ENCODE data around the gene FGD3.

The FGD3 gene

DNA sequence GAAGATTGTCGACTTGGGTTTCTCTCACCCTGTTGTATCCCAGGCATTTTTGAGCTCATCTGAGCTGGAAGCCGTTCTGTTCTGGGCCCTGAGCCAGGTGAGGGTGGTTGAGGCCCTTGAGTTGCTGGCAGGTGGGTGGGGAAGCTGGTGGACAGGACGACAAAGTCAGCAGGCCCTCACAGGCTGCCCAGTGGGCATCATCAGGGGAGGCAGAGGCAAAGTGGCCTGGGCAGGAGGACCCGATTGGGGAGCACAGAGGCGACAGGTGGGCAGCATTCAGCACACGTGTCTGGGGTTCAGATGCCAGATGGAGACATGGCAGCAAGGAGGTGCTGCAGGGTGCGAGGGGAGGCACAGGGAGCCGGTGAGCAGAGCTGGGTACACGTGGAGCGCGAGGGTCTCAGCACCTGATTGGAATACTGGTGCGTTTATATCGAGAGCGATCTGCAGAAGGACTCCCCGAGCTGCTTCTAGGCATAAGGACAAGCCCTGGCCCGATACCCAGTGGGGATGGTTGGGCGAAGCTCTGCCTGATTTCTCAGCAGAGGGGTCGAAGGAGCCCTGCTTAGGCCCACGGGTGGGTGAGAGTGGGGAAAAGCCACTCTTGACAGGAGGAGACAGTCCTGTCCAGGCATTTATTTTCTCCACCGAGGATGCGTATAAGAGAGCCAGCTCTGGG lies 62.2 kb downstream of the FGD3 start:
- no peaks in the 10 kb centered on the region for H3K36me3 ChIP-seq (ENCODE audit: low read length)
- no peak overlapping the region for H2AFZ ChIP-seq (ENCODE audit: low read depth, low read length, severe bottlenecking)
- no peak overlapping the region for H3K27ac ChIP-seq (ENCODE audit: low read depth, low read length)
- H4K20me1 ChIP-seq (ENCODE audit: low read depth, low read length), result no peaks in the 10 kb centered on the region
- H3K9ac ChIP-seq (ENCODE audit: low read length), result no peak overlapping the region
- no peak overlapping the region for H3K4me3 ChIP-seq (ENCODE audit: insufficient read depth, low read length, poor library complexity, severe bottlenecking)
- no peaks in the 10 kb centered on the region for H3K9me2 ChIP-seq (replicated peaks; ENCODE audit: insufficient read depth, low read length)
- no peaks in the 10 kb centered on the region for H3K79me2 ChIP-seq (ENCODE audit: insufficient read depth, low read length)
- H3K27me3 ChIP-seq (ENCODE audit: low read length), result no peaks in the 10 kb centered on the region
- TF ChIP-seq EZH2phosphoT487 (conservative IDR thresholded peaks at IDR 0.05; ENCODE audit: low read length), result no peak
- TF ChIP-seq, protein P1, sequence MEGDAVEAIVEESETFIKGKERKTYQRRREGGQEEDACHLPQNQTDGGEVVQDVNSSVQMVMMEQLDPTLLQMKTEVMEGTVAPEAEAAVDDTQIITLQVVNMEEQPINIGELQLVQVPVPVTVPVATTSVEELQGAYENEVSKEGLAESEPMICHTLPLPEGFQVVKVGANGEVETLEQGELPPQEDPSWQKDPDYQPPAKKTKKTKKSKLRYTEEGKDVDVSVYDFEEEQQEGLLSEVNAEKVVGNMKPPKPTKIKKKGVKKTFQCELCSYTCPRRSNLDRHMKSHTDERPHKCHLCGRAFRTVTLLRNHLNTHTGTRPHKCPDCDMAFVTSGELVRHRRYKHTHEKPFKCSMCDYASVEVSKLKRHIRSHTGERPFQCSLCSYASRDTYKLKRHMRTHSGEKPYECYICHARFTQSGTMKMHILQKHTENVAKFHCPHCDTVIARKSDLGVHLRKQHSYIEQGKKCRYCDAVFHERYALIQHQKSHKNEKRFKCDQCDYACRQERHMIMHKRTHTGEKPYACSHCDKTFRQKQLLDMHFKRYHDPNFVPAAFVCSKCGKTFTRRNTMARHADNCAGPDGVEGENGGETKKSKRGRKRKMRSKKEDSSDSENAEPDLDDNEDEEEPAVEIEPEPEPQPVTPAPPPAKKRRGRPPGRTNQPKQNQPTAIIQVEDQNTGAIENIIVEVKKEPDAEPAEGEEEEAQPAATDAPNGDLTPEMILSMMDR (IDR thresholded peaks at IDR 0.05; ENCODE audit: insufficient read depth, low read length, poor library complexity, severe bottlenecking), result no peak
- no peak overlapping the region for H3K4me2 ChIP-seq (ENCODE audit: low read depth, low read length, poor library complexity, severe bottlenecking)
- no peaks in the 10 kb centered on the region for H3K9me3 ChIP-seq (ENCODE audit: insufficient read depth, low read length)
- H3F3A ChIP-seq (ENCODE audit: insufficient read depth), result no peaks in the 10 kb centered on the region

DNA sequence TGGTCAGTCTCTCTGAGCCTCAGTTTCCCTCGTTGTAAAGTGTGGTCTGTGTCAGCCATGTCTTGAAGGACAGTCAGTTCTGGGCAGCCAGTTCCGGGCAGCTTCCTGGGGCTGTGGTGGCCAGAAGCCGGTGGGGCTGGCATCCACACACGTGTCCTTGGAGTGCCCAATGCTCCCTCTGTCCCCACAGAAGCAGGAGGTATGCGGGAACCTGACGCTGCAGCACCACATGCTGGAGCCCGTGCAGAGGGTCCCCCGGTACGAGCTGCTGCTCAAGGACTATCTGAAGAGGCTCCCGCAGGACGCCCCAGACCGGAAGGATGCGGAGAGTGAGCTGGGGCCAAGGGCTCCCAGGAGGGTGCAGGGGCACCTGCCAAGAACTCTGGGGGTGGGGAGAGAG lies 62.7 kb downstream of the FGD3 start:
- no peak overlapping the region for H2AFZ ChIP-seq (ENCODE audit: low read depth, low read length, severe bottlenecking)
- H3K27ac ChIP-seq (ENCODE audit: low read depth, low read length), result no peak overlapping the region
- no peaks in the 10 kb centered on the region for H3K9me3 ChIP-seq (ENCODE audit: insufficient read depth, low read length)
- no peaks in the 10 kb centered on the region for H3K79me2 ChIP-seq (ENCODE audit: insufficient read depth, low read length)
- no peak for TF ChIP-seq EZH2phosphoT487 (conservative IDR thresholded peaks at IDR 0.05; ENCODE audit: low read length)
- TF ChIP-seq, protein P1 (IDR thresholded peaks at IDR 0.05; ENCODE audit: insufficient read depth, low read length, poor library complexity, severe bottlenecking), result no peak
- H3K27me3 ChIP-seq (ENCODE audit: low read length), result no peaks in the 10 kb centered on the region
- H3K9me2 ChIP-seq (replicated peaks; ENCODE audit: insufficient read depth, low read length), result no peaks in the 10 kb centered on the region
- no peaks in the 10 kb centered on the region for H4K20me1 ChIP-seq (ENCODE audit: low read depth, low read length)
- no peak overlapping the region for H3K9ac ChIP-seq (ENCODE audit: low read length)
- H3K4me2 ChIP-seq (ENCODE audit: low read depth, low read length, poor library complexity, severe bottlenecking), result no peak overlapping the region
- H3K36me3 ChIP-seq (ENCODE audit: low read length), result no peaks in the 10 kb centered on the region
- H3F3A ChIP-seq (ENCODE audit: insufficient read depth), result no peaks in the 10 kb centered on the region
- no peak overlapping the region for H3K4me3 ChIP-seq (ENCODE audit: insufficient read depth, low read length, poor library complexity, severe bottlenecking)

DNA sequence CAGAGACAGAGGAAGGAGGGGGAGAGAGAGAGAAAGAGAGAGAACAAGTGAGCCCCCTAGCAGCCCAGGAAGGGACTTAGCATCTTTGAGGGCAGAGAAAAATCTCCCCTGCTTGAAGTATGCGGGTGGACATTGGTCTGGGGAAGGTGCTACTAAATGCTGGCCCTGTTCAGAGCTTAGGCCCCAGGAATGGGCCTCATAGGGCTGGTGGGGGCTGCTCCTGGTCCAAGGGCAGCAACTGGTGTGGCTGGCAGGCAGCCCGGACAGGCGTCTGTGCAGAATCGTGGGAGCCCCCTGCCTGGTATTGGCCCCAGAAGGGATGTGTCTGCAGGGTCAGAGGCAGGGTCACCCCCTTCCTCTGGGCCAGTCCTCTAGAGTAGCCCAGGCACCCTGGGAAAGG lies 63.4 kb downstream of the FGD3 start:
- no peaks in the 10 kb centered on the region for H3K9me2 ChIP-seq (replicated peaks; ENCODE audit: insufficient read depth, low read length)
- H3F3A ChIP-seq (ENCODE audit: insufficient read depth), result no peaks in the 10 kb centered on the region
- H3K27ac ChIP-seq (ENCODE audit: low read depth, low read length), result no peak overlapping the region
- no peak overlapping the region for H3K4me3 ChIP-seq (ENCODE audit: insufficient read depth, low read length, poor library complexity, severe bottlenecking)
- H3K9me3 ChIP-seq (ENCODE audit: insufficient read depth, low read length), result no peaks in the 10 kb centered on the region
- H3K27me3 ChIP-seq (ENCODE audit: low read length), result no peaks in the 10 kb centered on the region
- H3K79me2 ChIP-seq (ENCODE audit: insufficient read depth, low read length), result no peaks in the 10 kb centered on the region
- no peaks in the 10 kb centered on the region for H4K20me1 ChIP-seq (ENCODE audit: low read depth, low read length)
- H3K9ac ChIP-seq (ENCODE audit: low read length), result no peak overlapping the region
- TF ChIP-seq, protein P1 (IDR thresholded peaks at IDR 0.05; ENCODE audit: insufficient read depth, low read length, poor library complexity, severe bottlenecking), result no peak
- TF ChIP-seq EZH2phosphoT487 (conservative IDR thresholded peaks at IDR 0.05; ENCODE audit: low read length), result no peak
- H3K36me3 ChIP-seq (ENCODE audit: low read length), result no peaks in the 10 kb centered on the region
- no peak overlapping the region for H3K4me2 ChIP-seq (ENCODE audit: low read depth, low read length, poor library complexity, severe bottlenecking)
- no peak overlapping the region for H2AFZ ChIP-seq (ENCODE audit: low read depth, low read length, severe bottlenecking)

Data from SU-DHL-6 (cell line).